Measurements from ENCODE around the gene NTRK1. TPM values are rescaled to one million over a fixed set of nuclear protein-coding genes. Genes with fewer than 3 reads are reported as not detected.

NTRK1 gene
- total RNA-seq, 1 donor from 2014 or later = 1.8 TPM

DNA sequence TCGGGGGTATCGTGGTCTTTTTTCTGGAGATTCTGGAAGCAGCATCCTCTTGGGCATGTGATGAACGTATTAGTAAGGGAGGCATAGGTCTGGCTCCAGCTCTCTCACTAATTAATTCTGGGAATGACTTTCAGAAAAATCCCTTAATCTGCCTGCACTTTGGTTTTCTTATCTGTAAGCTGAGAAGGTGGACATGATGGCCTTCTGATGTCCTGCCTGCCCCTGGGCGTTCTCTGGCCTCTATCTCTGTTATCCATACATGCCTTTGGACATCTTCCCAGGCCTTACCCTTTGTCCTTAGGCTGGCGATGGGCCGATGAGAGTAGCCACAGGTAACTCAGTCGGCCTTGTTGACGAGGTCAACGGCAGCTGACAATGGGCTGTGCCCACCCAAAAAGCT is 8.8 kb downstream of the NTRK1 start:
- ATAC-seq = no peak
- intact Hi-C loops (cut with DNase I) = loop anchor here (10.0 kb wide), 1 partner anchor 175 kb away; no protein-coding TSS in a partner anchor

GRCh38 chr1:156873659-156874058 is 13.0 kb downstream of the NTRK1 start:
- intact Hi-C loops (cut with DNase I) = no loop called here
- DNase-seq (ENCODE audit: low spot score) = no peak
- no peak for ATAC-seq

More for the DNA sequence above, 8.8 kb downstream of the NTRK1 start:
- no peak for DNase-seq (ENCODE audit: low spot score)

- DNase-seq (ENCODE audit: low spot score) (no peak), ATAC-seq (no peak)
- intact Hi-C loops (cut with DNase I) = no loop called here
These were observed 13.5 kb downstream of the NTRK1 start for GRCh38 chr1:156874142-156874541.

DNA sequence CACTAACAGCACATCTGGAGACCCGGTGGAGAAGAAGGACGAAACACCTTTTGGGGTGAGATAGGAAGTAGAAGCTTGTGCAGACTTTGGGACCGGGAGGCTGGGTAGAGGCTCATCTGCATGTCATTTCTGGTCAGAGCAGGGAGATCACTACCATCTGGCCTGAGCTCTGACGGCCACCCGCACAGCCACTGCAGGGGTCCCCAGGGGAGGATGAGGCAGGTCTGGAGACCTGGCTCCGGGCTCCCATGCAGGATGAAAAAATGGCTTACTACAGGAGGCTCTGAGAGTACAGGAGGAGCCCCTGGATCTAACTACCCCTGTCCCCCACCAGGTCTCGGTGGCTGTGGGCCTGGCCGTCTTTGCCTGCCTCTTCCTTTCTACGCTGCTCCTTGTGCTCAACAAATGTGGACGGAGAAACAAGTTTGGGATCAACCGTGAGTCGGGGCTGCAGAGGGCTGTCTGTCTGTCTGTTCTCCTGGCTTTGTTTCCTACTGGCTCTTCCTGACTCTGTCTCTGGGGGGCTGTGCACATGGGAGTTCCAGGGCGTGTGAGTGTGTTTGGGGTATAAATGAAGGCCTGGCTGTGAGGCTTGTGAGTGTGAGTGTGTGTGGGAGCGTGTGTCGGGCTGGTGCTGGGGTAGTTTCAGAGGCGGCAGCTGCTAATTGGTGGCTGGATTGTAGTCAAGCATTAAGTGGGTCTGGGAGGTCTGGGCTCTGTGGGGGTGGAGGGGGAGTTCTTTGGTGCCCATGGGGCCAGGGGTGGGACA is 14.1 kb downstream of the NTRK1 start:
- intact Hi-C loops (cut with DNase I) = no loop called here
- ATAC-seq (no peak), DNase-seq (ENCODE audit: low spot score) (no peak)

- ATAC-seq (no peak), DNase-seq (ENCODE audit: low spot score) (no peak)
- intact Hi-C loops (cut with DNase I) = no loop called here
These were observed 14.6 kb downstream of the NTRK1 start for GRCh38 chr1:156875341-156875615.

DNA sequence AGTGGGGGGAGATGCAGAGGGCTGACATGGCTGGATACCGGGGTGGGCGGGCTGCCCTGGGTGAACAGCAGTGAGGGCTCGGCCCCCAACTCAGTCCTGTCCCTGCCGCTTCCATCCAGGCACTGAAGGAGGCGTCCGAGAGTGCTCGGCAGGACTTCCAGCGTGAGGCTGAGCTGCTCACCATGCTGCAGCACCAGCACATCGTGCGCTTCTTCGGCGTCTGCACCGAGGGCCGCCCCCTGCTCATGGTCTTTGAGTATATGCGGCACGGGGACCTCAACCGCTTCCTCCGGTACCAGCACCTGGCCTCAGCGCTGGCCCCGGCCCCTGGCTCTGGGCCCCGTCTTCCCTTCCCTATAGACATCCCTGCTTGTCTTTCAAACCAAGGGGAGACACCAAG is 15.6 kb downstream of the NTRK1 start:
- ATAC-seq (no peak), DNase-seq (ENCODE audit: low spot score) (no peak)
- intact Hi-C loops (cut with DNase I) = no loop called here

DNA sequence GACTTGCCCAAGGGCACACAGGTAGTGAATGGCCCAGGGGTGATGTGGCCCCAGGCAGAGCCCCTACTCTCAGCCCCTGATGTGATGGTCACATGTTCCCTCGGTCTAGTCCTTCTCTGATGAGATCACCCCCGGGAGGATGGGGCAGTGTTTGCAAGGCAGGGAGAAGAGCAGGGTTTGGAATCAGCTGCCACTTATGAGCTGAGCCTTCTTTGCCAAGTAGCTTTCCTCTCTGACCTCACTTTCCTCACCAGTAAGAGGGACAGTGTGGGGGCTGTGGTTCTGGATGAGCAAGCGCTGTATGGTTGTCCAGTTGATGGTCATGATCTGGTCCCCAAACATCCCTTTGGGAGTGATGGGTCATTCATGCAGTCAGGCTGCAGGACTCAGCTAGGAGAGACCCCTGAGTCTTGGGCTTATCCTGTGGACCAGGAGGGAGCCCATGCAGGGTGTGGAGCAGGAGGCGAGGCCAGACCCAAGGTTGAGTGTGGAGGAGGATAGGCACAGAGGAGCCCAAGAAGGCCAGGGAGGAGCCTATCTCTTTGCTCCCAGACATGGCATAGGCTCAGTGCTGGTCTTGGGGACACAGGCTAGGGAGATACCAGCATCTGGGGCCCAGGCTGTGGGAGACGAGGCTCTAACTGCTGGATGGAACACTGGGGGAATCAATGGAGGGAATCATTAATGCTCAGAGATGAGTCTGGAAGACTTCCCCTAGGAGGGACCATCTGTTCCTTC is 16.9 kb downstream of the NTRK1 start:
- no peak for ATAC-seq
- intact Hi-C loops (cut with DNase I) = no loop called here
- DNase-seq (ENCODE audit: low spot score) = no peak

GRCh38 chr1:156879876-156880275 is 19.2 kb downstream of the NTRK1 start:
- ATAC-seq = no peak
- intact Hi-C loops (cut with DNase I) = no loop called here
- no peak for DNase-seq (ENCODE audit: low spot score)

DNA sequence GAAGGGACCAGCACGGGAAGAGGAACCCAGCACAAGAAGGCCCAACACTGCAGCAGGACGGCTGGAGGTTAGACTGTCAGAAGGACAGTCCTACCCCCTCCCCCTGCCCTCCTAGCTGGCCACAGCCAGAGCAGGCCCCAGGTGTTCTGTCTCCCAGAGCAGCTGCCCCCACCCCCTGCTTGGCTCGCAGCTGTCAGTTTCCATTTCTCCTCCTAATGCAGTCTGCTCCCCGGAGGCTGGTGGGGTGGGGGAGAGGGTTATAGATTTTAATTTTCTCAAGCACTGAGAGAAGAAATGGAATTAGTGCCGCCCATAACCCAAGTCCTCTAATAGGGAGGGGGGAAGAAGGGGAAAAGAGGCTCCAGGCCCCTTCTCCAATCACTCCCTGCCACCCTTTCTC is 19.8 kb downstream of the NTRK1 start:
- DNase-seq (ENCODE audit: low spot score) (no peak), ATAC-seq (no peak)
- intact Hi-C loops (cut with DNase I) = no loop called here

DNA sequence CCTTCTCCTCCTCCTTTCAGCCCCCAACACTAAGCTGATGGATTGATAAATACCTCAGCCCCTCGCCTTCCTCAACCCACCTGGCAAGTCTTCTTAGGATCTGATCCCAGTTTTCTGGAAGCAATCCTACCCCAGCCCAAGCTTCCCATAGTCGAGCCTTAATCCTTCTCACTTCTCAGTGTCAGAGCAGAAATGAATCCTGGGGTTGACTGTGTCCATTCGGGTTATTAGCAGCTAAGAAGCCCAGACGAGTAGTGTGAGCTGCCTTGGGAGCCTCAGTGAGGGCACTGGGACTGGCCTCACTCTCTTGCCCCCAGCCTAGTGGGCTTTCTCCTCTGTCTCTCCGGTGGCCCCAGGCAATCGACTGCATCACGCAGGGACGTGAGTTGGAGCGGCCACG is 20.4 kb downstream of the NTRK1 start:
- intact Hi-C loops (cut with DNase I) = no loop called here
- ATAC-seq (no peak), DNase-seq (ENCODE audit: low spot score) (no peak)

- intact Hi-C loops (cut with DNase I) = no loop called here
- no peak for ATAC-seq
- DNase-seq (ENCODE audit: low spot score) = no peak
These were observed 21.0 kb downstream of the NTRK1 start for GRCh38 chr1:156881663-156882062.

GRCh38 chr1:156882543-156882942 is 21.9 kb downstream of the NTRK1 start:
- ATAC-seq = no peak
- DNase-seq (ENCODE audit: low spot score) = no peak
- intact Hi-C loops (cut with DNase I) = no loop called here

- DNase-seq (ENCODE audit: low spot score) = no peak
- ATAC-seq = no peak
- intact Hi-C loops (cut with DNase I) = no loop called here
These were observed 23.3 kb downstream of the NTRK1 start for GRCh38 chr1:156883919-156884318.

DNA sequence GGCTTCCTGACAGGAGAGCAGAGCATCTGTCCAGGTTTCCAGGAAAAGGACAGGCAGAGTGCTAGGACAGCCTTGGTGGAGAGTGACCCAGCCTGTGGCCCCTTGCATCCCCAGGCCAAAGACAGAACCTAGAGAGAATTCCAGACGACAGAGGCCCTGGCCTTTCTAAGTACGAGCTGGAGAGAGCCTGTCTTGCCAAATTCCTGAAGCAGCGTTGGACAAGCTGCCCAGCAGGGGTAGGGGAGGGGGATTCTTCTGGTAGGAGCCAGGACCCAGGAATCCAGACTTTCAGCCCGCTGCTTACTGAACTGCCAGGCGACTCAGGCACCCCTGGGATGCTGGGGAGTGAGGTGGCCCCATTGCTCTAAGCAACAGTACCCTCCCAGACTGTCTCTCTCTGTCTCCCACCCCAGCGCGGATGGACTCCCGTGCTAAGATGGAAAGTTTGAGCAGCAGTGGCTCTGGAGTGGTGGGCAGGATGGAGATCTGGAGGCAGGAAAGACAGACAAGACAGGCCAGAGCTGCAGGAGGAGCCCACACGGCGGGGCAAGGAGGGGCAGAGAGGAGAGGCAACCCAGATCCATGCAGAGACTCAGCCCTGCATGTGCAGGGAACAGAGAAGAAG is 24.0 kb downstream of the NTRK1 start:
- intact Hi-C loops (cut with DNase I) = no loop called here
- no peak for ATAC-seq
- DNase-seq (ENCODE audit: low spot score) = no peak

DNA sequence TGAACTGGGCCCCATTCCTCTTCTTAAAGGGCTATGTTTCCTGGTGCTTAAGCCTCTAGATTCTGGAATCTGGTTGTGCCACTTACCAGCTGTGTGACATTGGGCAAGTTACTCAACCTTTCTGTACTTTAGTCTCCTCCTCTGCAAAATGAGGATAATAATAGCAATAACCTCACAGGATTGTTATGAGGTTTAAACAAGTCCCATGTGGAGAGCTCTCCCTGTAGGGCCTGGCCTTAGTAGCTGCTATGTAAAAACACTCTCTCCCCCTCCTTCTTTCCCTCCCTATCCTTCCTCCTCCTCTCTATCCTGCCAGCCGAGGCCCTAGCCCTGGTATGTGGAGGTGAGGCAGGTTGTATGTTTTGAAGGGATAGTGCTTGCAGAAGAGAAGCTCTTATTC is 24.6 kb downstream of the NTRK1 start:
- ATAC-seq = no peak
- no peak for DNase-seq (ENCODE audit: low spot score)
- intact Hi-C loops (cut with DNase I) = no loop called here

DNA sequence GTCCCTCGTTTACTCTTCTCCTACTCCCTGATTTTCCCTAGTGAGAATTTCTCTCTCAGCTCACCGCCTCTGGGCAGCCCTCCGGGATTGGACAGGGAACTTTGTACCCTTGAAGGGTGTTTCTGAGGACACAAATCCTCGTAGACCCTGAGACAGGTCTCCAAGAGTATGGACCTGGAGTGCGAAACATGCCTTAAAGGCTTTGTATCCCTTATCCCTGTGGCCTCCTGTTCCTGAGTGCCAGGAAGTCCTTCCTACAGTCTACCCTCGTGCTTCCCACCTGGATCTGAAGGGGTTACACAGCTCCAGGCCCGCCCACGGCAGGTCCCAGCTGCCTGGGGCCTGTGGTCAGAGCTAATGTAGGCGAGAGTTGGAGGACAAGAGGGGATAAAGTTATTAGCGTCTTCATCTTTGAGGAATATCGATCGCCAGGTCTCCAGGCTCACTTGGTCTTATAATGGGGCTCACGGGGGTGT is 25.3 kb downstream of the NTRK1 start:
- DNase-seq (ENCODE audit: low spot score) = no peak
- ATAC-seq = no peak
- intact Hi-C loops (cut with DNase I) = no loop called here

GRCh38 chr1:156886583-156887281 is 26.1 kb downstream of the NTRK1 start:
- intact Hi-C loops (cut with DNase I) = no loop called here
- DNase-seq (ENCODE audit: low spot score) = no peak
- ATAC-seq = no peak

DNA sequence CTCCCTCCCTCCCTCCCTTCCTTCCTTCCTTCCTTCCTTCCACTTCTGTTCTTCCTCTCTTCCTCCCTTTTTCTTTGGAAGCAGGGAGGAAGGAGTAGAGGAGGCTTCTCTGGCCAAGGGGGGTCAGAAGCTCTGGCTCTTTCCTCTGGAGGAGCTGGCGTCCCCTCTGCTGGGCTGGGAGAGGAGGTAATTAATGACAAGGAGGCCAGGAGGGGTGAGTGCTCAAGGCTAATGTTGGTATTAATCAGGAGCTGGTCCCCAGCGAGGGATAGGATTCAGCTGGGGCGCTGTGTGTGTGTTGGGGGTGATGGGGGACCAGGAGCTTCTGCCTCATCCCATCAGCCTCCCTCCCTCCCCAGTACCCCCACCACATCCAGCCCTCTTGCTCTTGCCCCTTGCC is 26.7 kb downstream of the NTRK1 start:
- no peak for ATAC-seq
- intact Hi-C loops (cut with DNase I) = no loop called here

DNA sequence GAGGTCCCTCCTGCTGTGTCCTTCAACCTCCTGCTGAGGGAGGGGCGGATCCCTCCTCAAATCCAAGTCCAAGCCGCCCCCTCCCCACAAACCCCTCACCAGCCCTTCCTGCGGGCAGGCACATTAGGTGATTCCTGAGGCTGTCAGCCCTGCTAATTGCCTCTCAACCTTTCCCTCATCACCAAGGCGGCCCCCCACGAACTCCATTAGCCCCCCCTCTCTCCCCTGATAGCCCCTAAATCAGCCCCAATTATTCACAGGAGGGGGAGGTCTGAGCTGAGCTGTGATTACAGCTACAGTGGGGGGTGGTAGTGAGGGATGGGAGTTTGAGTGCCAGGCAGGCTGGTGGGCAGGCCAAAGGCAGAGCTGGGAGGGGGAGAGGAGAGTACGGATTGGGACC is 27.1 kb downstream of the NTRK1 start:
- DNase-seq (ENCODE audit: low spot score) (no peak), ATAC-seq (no peak)
- intact Hi-C loops (cut with DNase I) = no loop called here

More for the DNA sequence above, 26.7 kb downstream of the NTRK1 start:
- no peak for DNase-seq (ENCODE audit: low spot score)
